WTC11 (cell line): ENCODE data around the gene RGS7. TPM values are rescaled to one million over a fixed set of nuclear protein-coding genes. Genes with fewer than 3 reads are reported as not detected.

Experiments
- GTF2I ChIP-seq: fragments of 250-450 bp; sonication (Bioruptor Pico); conservative IDR thresholded peaks from 2 replicates; pipeline ENCODE4 v1.4.0; 2021; ENCODE audit warnings: mild to moderate bottlenecking
- JUN ChIP-seq: sonication (generic); formaldehyde crosslinking; IDR thresholded peaks from 2 replicates; pipeline ENCODE4 v1.8.0; 2023; ENCODE audit warnings: mild to moderate bottlenecking, missing genetic modification reagents
- microRNA-seq: library from miRNA; unstranded; fragments of <30 nt; microRNA quantifications from one replicate; pipeline ENCODE4 v1.2.0, GENCODE V29; 2022; ENCODE audit warnings: borderline number of aligned reads
- total RNA-seq: library from RNA; stranded (reverse); gene quantifications from 3 replicates; pipeline ENCODE4 v1.2.3, GENCODE V29; 2021
- TF ChIP-seq, protein P1 (sequence below): sonication (generic); formaldehyde crosslinking; IDR thresholded peaks from 2 replicates; pipeline ENCODE4 v1.8.0; 2022; ENCODE audit warnings: missing genetic modification reagents
- TF ChIP-seq, protein P2 (sequence below): sonication (generic); formaldehyde crosslinking; IDR thresholded peaks from 2 replicates; pipeline ENCODE4 v1.8.1; 2023; ENCODE audit warnings: mild to moderate bottlenecking, missing genetic modification reagents, borderline replicate concordance
- TF ChIP-seq, protein P3 (sequence below): sonication (generic); formaldehyde crosslinking; IDR thresholded peaks from 2 replicates; pipeline ENCODE4 v1.8.1; 2022; ENCODE audit warnings: mild to moderate bottlenecking, moderate library complexity, missing genetic modification reagents
- TF ChIP-seq, protein P4 (sequence below): sonication (generic); formaldehyde crosslinking; IDR thresholded peaks from 2 replicates; pipeline ENCODE4 v1.8.0; 2023; ENCODE audit warnings: missing genetic modification reagents, mild to moderate bottlenecking, borderline replicate concordance
- TF ChIP-seq, protein P5 (sequence below): sonication (generic); formaldehyde crosslinking; IDR thresholded peaks from 2 replicates; pipeline ENCODE4 v1.8.1; 2022; ENCODE audit warnings: mild to moderate bottlenecking, missing genetic modification reagents, moderate library complexity, borderline replicate concordance
- TF ChIP-seq, protein P6 (sequence below): fragments of 200-600 bp; IDR thresholded peaks from 2 replicates; pipeline ENCODE4 v1.8.0; 2022; ENCODE audit warnings: antibody characterized with exemption

Gene RGS7
- total RNA-seq, 1 experiment from 2014 or later, result 1.2 TPM

DNA sequence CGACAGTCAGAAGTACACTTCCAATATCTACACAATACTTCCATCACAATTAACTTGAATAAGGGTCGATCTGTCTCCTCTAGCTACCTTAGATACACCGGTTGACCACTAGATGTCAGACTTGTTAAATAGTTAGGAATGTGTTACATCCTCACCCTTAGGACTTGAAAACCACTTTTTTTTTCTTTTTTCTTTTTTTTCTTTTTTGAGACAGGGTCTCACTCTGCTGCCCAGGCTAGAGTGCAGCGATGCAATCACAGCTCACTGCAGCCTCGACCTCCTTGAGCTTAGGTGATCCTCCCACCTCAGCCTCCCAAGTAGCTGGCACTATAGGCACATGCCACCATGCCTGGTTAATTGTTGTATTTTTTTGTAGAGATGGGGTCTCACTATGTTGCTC, 624.6 kb downstream of the RGS7 start (continued):
- TF ChIP-seq, protein P1, sequence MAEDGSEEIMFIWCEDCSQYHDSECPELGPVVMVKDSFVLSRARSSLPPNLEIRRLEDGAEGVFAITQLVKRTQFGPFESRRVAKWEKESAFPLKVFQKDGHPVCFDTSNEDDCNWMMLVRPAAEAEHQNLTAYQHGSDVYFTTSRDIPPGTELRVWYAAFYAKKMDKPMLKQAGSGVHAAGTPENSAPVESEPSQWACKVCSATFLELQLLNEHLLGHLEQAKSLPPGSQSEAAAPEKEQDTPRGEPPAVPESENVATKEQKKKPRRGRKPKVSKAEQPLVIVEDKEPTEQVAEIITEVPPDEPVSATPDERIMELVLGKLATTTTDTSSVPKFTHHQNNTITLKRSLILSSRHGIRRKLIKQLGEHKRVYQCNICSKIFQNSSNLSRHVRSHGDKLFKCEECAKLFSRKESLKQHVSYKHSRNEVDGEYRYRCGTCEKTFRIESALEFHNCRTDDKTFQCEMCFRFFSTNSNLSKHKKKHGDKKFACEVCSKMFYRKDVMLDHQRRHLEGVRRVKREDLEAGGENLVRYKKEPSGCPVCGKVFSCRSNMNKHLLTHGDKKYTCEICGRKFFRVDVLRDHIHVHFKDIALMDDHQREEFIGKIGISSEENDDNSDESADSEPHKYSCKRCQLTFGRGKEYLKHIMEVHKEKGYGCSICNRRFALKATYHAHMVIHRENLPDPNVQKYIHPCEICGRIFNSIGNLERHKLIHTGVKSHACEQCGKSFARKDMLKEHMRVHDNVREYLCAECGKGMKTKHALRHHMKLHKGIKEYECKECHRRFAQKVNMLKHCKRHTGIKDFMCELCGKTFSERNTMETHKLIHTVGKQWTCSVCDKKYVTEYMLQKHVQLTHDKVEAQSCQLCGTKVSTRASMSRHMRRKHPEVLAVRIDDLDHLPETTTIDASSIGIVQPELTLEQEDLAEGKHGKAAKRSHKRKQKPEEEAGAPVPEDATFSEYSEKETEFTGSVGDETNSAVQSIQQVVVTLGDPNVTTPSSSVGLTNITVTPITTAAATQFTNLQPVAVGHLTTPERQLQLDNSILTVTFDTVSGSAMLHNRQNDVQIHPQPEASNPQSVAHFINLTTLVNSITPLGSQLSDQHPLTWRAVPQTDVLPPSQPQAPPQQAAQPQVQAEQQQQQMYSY (CRISPR knock-in tag), result no peak
- TF ChIP-seq, protein P2, sequence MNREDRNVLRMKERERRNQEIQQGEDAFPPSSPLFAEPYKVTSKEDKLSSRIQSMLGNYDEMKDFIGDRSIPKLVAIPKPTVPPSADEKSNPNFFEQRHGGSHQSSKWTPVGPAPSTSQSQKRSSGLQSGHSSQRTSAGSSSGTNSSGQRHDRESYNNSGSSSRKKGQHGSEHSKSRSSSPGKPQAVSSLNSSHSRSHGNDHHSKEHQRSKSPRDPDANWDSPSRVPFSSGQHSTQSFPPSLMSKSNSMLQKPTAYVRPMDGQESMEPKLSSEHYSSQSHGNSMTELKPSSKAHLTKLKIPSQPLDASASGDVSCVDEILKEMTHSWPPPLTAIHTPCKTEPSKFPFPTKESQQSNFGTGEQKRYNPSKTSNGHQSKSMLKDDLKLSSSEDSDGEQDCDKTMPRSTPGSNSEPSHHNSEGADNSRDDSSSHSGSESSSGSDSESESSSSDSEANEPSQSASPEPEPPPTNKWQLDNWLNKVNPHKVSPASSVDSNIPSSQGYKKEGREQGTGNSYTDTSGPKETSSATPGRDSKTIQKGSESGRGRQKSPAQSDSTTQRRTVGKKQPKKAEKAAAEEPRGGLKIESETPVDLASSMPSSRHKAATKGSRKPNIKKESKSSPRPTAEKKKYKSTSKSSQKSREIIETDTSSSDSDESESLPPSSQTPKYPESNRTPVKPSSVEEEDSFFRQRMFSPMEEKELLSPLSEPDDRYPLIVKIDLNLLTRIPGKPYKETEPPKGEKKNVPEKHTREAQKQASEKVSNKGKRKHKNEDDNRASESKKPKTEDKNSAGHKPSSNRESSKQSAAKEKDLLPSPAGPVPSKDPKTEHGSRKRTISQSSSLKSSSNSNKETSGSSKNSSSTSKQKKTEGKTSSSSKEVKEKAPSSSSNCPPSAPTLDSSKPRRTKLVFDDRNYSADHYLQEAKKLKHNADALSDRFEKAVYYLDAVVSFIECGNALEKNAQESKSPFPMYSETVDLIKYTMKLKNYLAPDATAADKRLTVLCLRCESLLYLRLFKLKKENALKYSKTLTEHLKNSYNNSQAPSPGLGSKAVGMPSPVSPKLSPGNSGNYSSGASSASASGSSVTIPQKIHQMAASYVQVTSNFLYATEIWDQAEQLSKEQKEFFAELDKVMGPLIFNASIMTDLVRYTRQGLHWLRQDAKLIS (CRISPR knock-in tag), result no peak
- TF ChIP-seq, protein P3, sequence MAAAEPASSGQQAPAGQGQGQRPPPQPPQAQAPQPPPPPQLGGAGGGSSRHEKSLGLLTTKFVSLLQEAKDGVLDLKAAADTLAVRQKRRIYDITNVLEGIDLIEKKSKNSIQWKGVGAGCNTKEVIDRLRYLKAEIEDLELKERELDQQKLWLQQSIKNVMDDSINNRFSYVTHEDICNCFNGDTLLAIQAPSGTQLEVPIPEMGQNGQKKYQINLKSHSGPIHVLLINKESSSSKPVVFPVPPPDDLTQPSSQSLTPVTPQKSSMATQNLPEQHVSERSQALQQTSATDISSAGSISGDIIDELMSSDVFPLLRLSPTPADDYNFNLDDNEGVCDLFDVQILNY (CRISPR knock-in tag), result no peak
- peak; percentile 64; the same call in 1 of the 2 replicates for TF ChIP-seq GTF2I (CRISPR knock-in tag)
- TF ChIP-seq, protein P4, sequence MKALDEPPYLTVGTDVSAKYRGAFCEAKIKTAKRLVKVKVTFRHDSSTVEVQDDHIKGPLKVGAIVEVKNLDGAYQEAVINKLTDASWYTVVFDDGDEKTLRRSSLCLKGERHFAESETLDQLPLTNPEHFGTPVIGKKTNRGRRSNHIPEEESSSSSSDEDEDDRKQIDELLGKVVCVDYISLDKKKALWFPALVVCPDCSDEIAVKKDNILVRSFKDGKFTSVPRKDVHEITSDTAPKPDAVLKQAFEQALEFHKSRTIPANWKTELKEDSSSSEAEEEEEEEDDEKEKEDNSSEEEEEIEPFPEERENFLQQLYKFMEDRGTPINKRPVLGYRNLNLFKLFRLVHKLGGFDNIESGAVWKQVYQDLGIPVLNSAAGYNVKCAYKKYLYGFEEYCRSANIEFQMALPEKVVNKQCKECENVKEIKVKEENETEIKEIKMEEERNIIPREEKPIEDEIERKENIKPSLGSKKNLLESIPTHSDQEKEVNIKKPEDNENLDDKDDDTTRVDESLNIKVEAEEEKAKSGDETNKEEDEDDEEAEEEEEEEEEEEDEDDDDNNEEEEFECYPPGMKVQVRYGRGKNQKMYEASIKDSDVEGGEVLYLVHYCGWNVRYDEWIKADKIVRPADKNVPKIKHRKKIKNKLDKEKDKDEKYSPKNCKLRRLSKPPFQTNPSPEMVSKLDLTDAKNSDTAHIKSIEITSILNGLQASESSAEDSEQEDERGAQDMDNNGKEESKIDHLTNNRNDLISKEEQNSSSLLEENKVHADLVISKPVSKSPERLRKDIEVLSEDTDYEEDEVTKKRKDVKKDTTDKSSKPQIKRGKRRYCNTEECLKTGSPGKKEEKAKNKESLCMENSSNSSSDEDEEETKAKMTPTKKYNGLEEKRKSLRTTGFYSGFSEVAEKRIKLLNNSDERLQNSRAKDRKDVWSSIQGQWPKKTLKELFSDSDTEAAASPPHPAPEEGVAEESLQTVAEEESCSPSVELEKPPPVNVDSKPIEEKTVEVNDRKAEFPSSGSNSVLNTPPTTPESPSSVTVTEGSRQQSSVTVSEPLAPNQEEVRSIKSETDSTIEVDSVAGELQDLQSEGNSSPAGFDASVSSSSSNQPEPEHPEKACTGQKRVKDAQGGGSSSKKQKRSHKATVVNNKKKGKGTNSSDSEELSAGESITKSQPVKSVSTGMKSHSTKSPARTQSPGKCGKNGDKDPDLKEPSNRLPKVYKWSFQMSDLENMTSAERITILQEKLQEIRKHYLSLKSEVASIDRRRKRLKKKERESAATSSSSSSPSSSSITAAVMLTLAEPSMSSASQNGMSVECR (CRISPR knock-in tag), result no peak
- TF ChIP-seq, protein P5, sequence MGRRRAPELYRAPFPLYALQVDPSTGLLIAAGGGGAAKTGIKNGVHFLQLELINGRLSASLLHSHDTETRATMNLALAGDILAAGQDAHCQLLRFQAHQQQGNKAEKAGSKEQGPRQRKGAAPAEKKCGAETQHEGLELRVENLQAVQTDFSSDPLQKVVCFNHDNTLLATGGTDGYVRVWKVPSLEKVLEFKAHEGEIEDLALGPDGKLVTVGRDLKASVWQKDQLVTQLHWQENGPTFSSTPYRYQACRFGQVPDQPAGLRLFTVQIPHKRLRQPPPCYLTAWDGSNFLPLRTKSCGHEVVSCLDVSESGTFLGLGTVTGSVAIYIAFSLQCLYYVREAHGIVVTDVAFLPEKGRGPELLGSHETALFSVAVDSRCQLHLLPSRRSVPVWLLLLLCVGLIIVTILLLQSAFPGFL (CRISPR knock-in tag), result no peak
- TF ChIP-seq, protein P6, sequence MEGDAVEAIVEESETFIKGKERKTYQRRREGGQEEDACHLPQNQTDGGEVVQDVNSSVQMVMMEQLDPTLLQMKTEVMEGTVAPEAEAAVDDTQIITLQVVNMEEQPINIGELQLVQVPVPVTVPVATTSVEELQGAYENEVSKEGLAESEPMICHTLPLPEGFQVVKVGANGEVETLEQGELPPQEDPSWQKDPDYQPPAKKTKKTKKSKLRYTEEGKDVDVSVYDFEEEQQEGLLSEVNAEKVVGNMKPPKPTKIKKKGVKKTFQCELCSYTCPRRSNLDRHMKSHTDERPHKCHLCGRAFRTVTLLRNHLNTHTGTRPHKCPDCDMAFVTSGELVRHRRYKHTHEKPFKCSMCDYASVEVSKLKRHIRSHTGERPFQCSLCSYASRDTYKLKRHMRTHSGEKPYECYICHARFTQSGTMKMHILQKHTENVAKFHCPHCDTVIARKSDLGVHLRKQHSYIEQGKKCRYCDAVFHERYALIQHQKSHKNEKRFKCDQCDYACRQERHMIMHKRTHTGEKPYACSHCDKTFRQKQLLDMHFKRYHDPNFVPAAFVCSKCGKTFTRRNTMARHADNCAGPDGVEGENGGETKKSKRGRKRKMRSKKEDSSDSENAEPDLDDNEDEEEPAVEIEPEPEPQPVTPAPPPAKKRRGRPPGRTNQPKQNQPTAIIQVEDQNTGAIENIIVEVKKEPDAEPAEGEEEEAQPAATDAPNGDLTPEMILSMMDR, result peak; percentile 33; the same call in 1 of the 2 replicates
- no peak for TF ChIP-seq JUN (CRISPR knock-in tag)

Small RNA genes within 50 kb of the gene (microRNA-seq; reads per million reads assigned to microRNA genes)
- not detected for gene MIR3123

Other genes starting within 250 kb of the RGS7 start
- gene FH, start 162.6 kb upstream of the RGS7 start, total RNA-seq, result 77.4 to 83.9 TPM (median 80.8 TPM) in 3 replicates
- gene KMO, start 175.2 kb upstream of the RGS7 start, total RNA-seq, result not detected in 3 replicates